ENCODE measurements around the gene FLNB.
A peak's percentile ranks its signal among the peaks of the same experiment; 100 is the strongest.

FLNB gene

GRCh38 chr3:58154626-58155449, 146.6 kb downstream of the FLNB start:
- no peak for DNase-seq (ENCODE audit: low read depth in 2 of 2)
- no peak for TF ChIP-seq CTCF (IDR thresholded peaks at IDR 0.05; ENCODE audit: low read depth, low read length)
- no peak overlapping the region for H3K4me3 ChIP-seq (replicated peaks in 1 of 2; ENCODE audit: low read depth in 2 of 2, low read length in 2 of 2)

GRCh38 chr3:58155838-58156237, 147.6 kb downstream of the FLNB start:
- no peak overlapping the region for H3K4me3 ChIP-seq (replicated peaks in 1 of 2; ENCODE audit: low read depth in 2 of 2, low read length in 2 of 2)
- DNase-seq (ENCODE audit: low read depth in 2 of 2): no peak
- no peak for TF ChIP-seq CTCF (IDR thresholded peaks at IDR 0.05; ENCODE audit: low read depth, low read length)

- DNase-seq (ENCODE audit: low read depth in 2 of 2): no peak
- no peak overlapping the region for H3K4me3 ChIP-seq (replicated peaks in 1 of 2; ENCODE audit: low read depth in 2 of 2, low read length in 2 of 2)
- TF ChIP-seq CTCF (IDR thresholded peaks at IDR 0.05; ENCODE audit: low read depth, low read length): no peak
These were observed 149.5 kb downstream of the FLNB start for GRCh38 chr3:58157700-58158099.

GRCh38 chr3:58158442-58159153, 150.4 kb downstream of the FLNB start:
- DNase-seq (ENCODE audit: low read depth in 2 of 2): no peak
- no peak overlapping the region for H3K4me3 ChIP-seq (replicated peaks in 1 of 2; ENCODE audit: low read depth in 2 of 2, low read length in 2 of 2)
- no peak for TF ChIP-seq CTCF (IDR thresholded peaks at IDR 0.05; ENCODE audit: low read depth, low read length)

- no peak for TF ChIP-seq CTCF (IDR thresholded peaks at IDR 0.05; ENCODE audit: low read depth, low read length)
- no peak for DNase-seq (ENCODE audit: low read depth in 2 of 2)
- H3K4me3 ChIP-seq (replicated peaks in 1 of 2; ENCODE audit: low read depth in 2 of 2, low read length in 2 of 2): no peak overlapping the region
These were observed 152.2 kb downstream of the FLNB start for GRCh38 chr3:58160399-58160798.

- no peak overlapping the region for H3K4me3 ChIP-seq (replicated peaks in 1 of 2; ENCODE audit: low read depth in 2 of 2, low read length in 2 of 2)
- TF ChIP-seq CTCF (IDR thresholded peaks at IDR 0.05; ENCODE audit: low read depth, low read length): no peak
- DNase-seq (ENCODE audit: low read depth in 2 of 2): peak; percentile 93 to 97
These were observed 153.5 kb downstream of the FLNB start for GRCh38 chr3:58161435-58162398.

All from cardiac fibroblast (primary cell).